Mesenchymal stem cell (in vitro differentiated cells and primary cell): ENCODE measurements around the gene FAM50A. TPM values are rescaled to one million over a fixed set of nuclear protein-coding genes. Genes with fewer than 3 reads are reported as not detected.
"Not testable (repeated sequence)": the region's sequence is repeated elsewhere in the genome, so short reads cannot be mapped to it uniquely, and the experiment has no call there.

Source experiments
- DNase-seq: peaks from one replicate; pipeline ENCODE4 v3.0.0-alpha.2; 2013
- H2AFZ ChIP-seq: one replicate; pipeline ENCODE4 v1.6.1; 2013; ENCODE audit warnings: low read depth, mild to moderate bottlenecking, control low read depth, inconsistent platforms, low read length, moderate library complexity
- H2AK5ac ChIP-seq: 2 replicates; pipeline ENCODE4 v1.6.1; 2013; ENCODE audit warnings: low read length, moderate library complexity, mild to moderate bottlenecking, inconsistent platforms; ENCODE audit not compliant: severe bottlenecking
- H2BK120ac ChIP-seq: one replicate; pipeline ENCODE4 v1.6.1; 2013; ENCODE audit warnings: low read depth, mild to moderate bottlenecking, inconsistent platforms, low read length, moderate library complexity
- H2BK12ac ChIP-seq, 2 experiments: one replicate each; pipeline ENCODE4 v1.6.1; 2013; ENCODE audit warnings: inconsistent platforms in 2 of 2, low read length in 2 of 2, mild to moderate bottlenecking in 2 of 2, moderate library complexity in 2 of 2, control low read depth in 1 of 2
- H2BK15ac ChIP-seq: one replicate; pipeline ENCODE4 v1.6.1; 2013; ENCODE audit warnings: mild to moderate bottlenecking, low read depth, inconsistent platforms; ENCODE audit not compliant: poor library complexity, severe bottlenecking
- H2BK5ac ChIP-seq: 2 replicates; pipeline ENCODE4 v1.6.1; 2013; ENCODE audit warnings: low read depth, mild to moderate bottlenecking, low read length, control low read depth, inconsistent platforms; ENCODE audit not compliant: poor library complexity, severe bottlenecking
- H3K14ac ChIP-seq, 2 experiments: one replicate each; pipeline ENCODE4 v1.6.1; 2013; ENCODE audit warnings: inconsistent platforms in 2 of 2, low read length in 2 of 2, control low read depth in 1 of 2, mild to moderate bottlenecking in 1 of 2, moderate library complexity in 1 of 2
- H3K18ac ChIP-seq, 2 experiments: one replicate each; pipeline ENCODE4 v1.6.1; 2013; ENCODE audit warnings: inconsistent platforms in 2 of 2, low read length in 2 of 2, control low read depth in 1 of 2, low read depth in 1 of 2, mild to moderate bottlenecking in 1 of 2
- H3K23ac ChIP-seq, 2 experiments: one replicate each; pipeline ENCODE4 v1.6.1; 2013; ENCODE audit warnings: inconsistent platforms in 2 of 2, low read length in 2 of 2, mild to moderate bottlenecking in 2 of 2, moderate library complexity in 2 of 2, control low read depth in 1 of 2
- H3K27ac ChIP-seq: 2 replicates; pipeline ENCODE4 v1.5.1; 2013; ENCODE audit warnings: mild to moderate bottlenecking, moderate library complexity, low read length, control low read depth, inconsistent platforms; ENCODE audit not compliant: poor library complexity, severe bottlenecking
- H3K27me3 ChIP-seq, 2 experiments: 2 replicates each; pipeline versions ENCODE4 v1.6.1 to v1.7.0; 2013; ENCODE audit warnings: low read length in 2 of 2, mild to moderate bottlenecking in 2 of 2, moderate library complexity in 2 of 2, control low read depth in 1 of 2, inconsistent platforms in 1 of 2; ENCODE audit not compliant: control insufficient read depth in 1 of 2, insufficient read depth in 1 of 2
- H3K36me3 ChIP-seq, 2 experiments: 2 replicates each; pipeline versions ENCODE4 v1.6.1 to v1.7.0; 2013; ENCODE audit warnings: low read length in 2 of 2, control low read depth in 1 of 2, inconsistent platforms in 1 of 2, low read depth in 1 of 2, mild to moderate bottlenecking in 1 of 2; ENCODE audit not compliant: insufficient read depth in 2 of 2, control insufficient read depth in 1 of 2
- H3K4ac ChIP-seq, 2 experiments: one replicate each; pipeline ENCODE4 v1.6.1; 2013; ENCODE audit warnings: inconsistent platforms in 2 of 2, low read length in 2 of 2, mild to moderate bottlenecking in 2 of 2, moderate library complexity in 2 of 2, control low read depth in 1 of 2, low read depth in 1 of 2
- H3K4me1 ChIP-seq: 2 replicates; pipeline ENCODE4 v1.6.1; 2013; ENCODE audit warnings: low read depth, low read length, control low read depth; ENCODE audit not compliant: control insufficient read depth, insufficient read depth
- H3K4me2 ChIP-seq: 2 replicates; pipeline ENCODE4 v1.6.1; 2013; ENCODE audit warnings: low read length, mild to moderate bottlenecking, inconsistent platforms; ENCODE audit not compliant: poor library complexity, severe bottlenecking
- H3K4me3 ChIP-seq, 2 experiments: 2 replicates each; pipeline versions ENCODE4 v1.5.1 to v1.7.0; 2013; ENCODE audit warnings: low read length in 2 of 2, mild to moderate bottlenecking in 2 of 2, control low read depth in 1 of 2, low read depth in 1 of 2; ENCODE audit not compliant: insufficient read depth in 1 of 2
- H3K79me1 ChIP-seq: replicated peaks from 2 replicates; pipeline ENCODE4 v1.6.1; 2013; ENCODE audit warnings: mild to moderate bottlenecking, control low read depth, low read length, inconsistent platforms; ENCODE audit not compliant: poor library complexity, severe bottlenecking
- H3K9ac ChIP-seq: 2 replicates; pipeline ENCODE4 v1.7.0; 2013; ENCODE audit warnings: mild to moderate bottlenecking, low read length, moderate library complexity
- H3K9me3 ChIP-seq: 2 replicates; pipeline ENCODE4 v1.7.0; 2013; ENCODE audit warnings: mild to moderate bottlenecking, low read length; ENCODE audit not compliant: control insufficient read depth
- H4K8ac ChIP-seq: one replicate; pipeline ENCODE4 v1.6.1; 2013; ENCODE audit warnings: inconsistent platforms, mild to moderate bottlenecking, low read length, moderate library complexity
- H4K91ac ChIP-seq: one replicate; pipeline ENCODE4 v1.6.1; 2013; ENCODE audit warnings: mild to moderate bottlenecking, low read length, inconsistent platforms
- WGBS: methylation state at CpG from one replicate; pipeline ENCODE4 v1.1.7; 2013; ENCODE audit warnings: mixed read lengths; 5-methylcytosine and 5-hydroxymethylcytosine counted together
- polyA plus RNA-seq, 2 experiments: library from polyadenylated mRNA; stranded (reverse); fragments of 200-250 nt; gene quantifications; one replicate each; pipeline ENCODE4 v1.2.3, GENCODE V29; 2013

FAM50A gene, protein sequence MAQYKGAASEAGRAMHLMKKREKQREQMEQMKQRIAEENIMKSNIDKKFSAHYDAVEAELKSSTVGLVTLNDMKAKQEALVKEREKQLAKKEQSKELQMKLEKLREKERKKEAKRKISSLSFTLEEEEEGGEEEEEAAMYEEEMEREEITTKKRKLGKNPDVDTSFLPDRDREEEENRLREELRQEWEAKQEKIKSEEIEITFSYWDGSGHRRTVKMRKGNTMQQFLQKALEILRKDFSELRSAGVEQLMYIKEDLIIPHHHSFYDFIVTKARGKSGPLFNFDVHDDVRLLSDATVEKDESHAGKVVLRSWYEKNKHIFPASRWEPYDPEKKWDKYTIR
- 129 TPM for polyA plus RNA-seq (2013, experiment 1 of 2)
- 129 TPM for polyA plus RNA-seq (2013, experiment 2 of 2)

DNA sequence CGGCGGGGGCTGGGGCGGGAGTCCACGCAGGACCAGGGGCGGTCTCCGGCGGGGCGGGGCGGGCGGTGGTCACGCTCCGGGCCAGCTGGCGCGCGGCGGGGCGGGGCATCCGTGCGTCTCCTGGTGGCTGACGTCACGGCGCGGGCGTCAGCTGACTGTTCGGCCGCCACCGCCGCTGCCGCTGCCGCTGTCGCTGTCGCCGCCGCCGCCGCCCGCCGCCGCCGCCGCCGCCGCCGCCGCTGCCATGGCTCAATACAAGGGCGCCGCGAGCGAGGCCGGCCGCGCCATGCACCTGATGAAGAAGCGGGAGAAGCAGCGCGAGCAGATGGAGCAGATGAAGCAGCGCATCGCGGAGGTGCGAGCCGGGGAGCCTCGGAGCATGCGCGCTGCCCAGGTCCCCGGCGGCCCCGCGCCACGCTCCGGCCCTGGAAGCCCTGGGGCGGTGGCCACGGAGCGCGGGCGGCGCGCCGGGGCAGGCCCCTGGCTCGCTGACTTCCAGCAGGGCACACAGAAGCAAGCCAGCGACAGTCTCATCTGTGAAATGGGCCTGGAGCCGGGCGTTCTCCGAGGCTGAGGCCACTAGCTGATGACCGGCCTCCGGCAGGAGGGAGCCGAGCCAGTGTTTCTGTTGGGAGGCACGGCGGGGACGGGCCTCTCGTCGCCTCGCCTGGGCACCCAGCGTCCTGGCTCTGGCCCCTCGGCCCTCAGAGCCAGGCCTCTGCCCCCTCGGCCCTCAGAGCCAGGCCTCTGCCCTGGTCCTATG lies at the start of gene FAM50A:
Gene FAM50A, plus strand, starts transcription at position 150 of the 763 bp plus-strand sequence. Its CDS starts 95 bp downstream, at position 245.
- no peaks in the 10 kb centered on the region for H3K27me3 ChIP-seq
- peak within 1 kb of the TSS; percentile 83 for H2BK120ac ChIP-seq
- peaks cover 61 to 80% of the 10 kb centered on the region in 2 experiments for H3K36me3 ChIP-seq
- peak within 1 kb of the TSS; percentile 7 for H2BK15ac ChIP-seq
- peak within 1 kb of the TSS; percentile 88 for H3K9ac ChIP-seq
- H3K23ac ChIP-seq: no peak within 1 kb of the TSS
- H3K4me1 ChIP-seq: peaks cover 24% of the 10 kb centered on the region
- peak within 1 kb of the TSS in 1 of 2 experiments; percentile 33 for H2BK12ac ChIP-seq
- H3K4me3 ChIP-seq: peak within 1 kb of the TSS; percentile 64 to 79
- no peaks in the 10 kb centered on the region for H3K9me3 ChIP-seq
- H3K79me1 ChIP-seq: peaks cover 11% of the 10 kb centered on the region
- peak within 1 kb of the TSS; percentile 70 to 96 for H3K18ac ChIP-seq
- peak within 1 kb of the TSS; percentile 72 for H3K4me2 ChIP-seq
- peak; percentile 65 for DNase-seq
- H4K8ac ChIP-seq: peak within 1 kb of the TSS; percentile 91
- peak within 1 kb of the TSS in 1 of 2 experiments; percentile 70 for H3K14ac ChIP-seq
- no peak within 1 kb of the TSS for H2AFZ ChIP-seq
- H4K91ac ChIP-seq: peak within 1 kb of the TSS; percentile 70
- H3K27ac ChIP-seq: peak within 1 kb of the TSS; percentile 47
- H2AK5ac ChIP-seq: no peak within 1 kb of the TSS
- WGBS: 1% methylated on average over 32 of the region's 94 CpGs
- peak within 1 kb of the TSS; percentile 81 to 92 for H3K4ac ChIP-seq
- no peak within 1 kb of the TSS for H2BK5ac ChIP-seq

GRCh38 chrX:154396363-154396762 lies 47.6 kb upstream of the FAM50A start:
- not testable (repeated sequence) for H2AFZ ChIP-seq, H3K4me1 ChIP-seq, H3K27ac ChIP-seq, H3K9me3 ChIP-seq, H3K27me3 ChIP-seq, H3K9ac ChIP-seq, H3K4me2 ChIP-seq, H3K4me3 ChIP-seq, H3K79me1 ChIP-seq, H3K18ac ChIP-seq, H2BK15ac ChIP-seq, H2BK120ac ChIP-seq, H2AK5ac ChIP-seq, H2BK5ac ChIP-seq, H4K91ac ChIP-seq, DNase-seq, H3K4ac ChIP-seq, H3K23ac ChIP-seq, H3K14ac ChIP-seq, H4K8ac ChIP-seq, H2BK12ac ChIP-seq
- WGBS: 99% methylated on average over 10 of the region's 17 CpGs
- H3K36me3 ChIP-seq: peaks cover 19 to 25% of the 10 kb centered on the region in 2 experiments

- Histone ChIP-seq H3K4me1 (peaks cover 8% of the 10 kb centered on the region), H3K4ac (peak overlapping the region; percentile 89 to 91), H3K4me2 (peak overlapping the region; percentile 68), H3K9ac (peak overlapping the region; percentile 99), H3K14ac (peak overlapping the region; percentile 57 to 65), H3K27me3 (no peaks in the 10 kb centered on the region), H3K23ac (peak overlapping the region in 1 of 2 experiments; percentile 60), H2BK5ac (no peak overlapping the region), H4K8ac (peak overlapping the region; percentile 98), H4K91ac (peak overlapping the region; percentile 93), H2BK15ac (peak overlapping the region; percentile 83), H3K79me1 (no peaks in the 10 kb centered on the region), H3K27ac (peak overlapping the region; percentile 99), H3K36me3 (peaks cover 21 to 32% of the 10 kb centered on the region in 2 experiments), H3K4me3 (peak overlapping the region; percentile 55 to 84), H2AK5ac (peak overlapping the region; percentile 78), H2BK120ac (peak overlapping the region; percentile 99), H3K9me3 (peaks cover 8% of the 10 kb centered on the region), H2BK12ac (peak overlapping the region in 1 of 2 experiments; percentile 84), H2AFZ (no peak overlapping the region), H3K18ac (peak overlapping the region; percentile 93 to 94)
- DNase-seq: peak; percentile 79
- WGBS: 9% methylated on average over 40 of the region's 53 CpGs
Measured at GRCh38 chrX:154396973-154397887, 46.7 kb upstream of the FAM50A start.
